OCI-M2 (cell line): ENCODE results near the gene RPP25.
"Not testable (repeated sequence)": the region's sequence is repeated elsewhere in the genome, so short reads cannot be mapped to it uniquely, and the experiment has no call there.

ENCODE experiments used
- DNase-seq: peaks from one replicate; lab custom pipeline; 2025; ENCODE audit not compliant: unreplicated experiment; lab: John Stamatoyannopoulos, UW

Gene RPP25

DNA sequence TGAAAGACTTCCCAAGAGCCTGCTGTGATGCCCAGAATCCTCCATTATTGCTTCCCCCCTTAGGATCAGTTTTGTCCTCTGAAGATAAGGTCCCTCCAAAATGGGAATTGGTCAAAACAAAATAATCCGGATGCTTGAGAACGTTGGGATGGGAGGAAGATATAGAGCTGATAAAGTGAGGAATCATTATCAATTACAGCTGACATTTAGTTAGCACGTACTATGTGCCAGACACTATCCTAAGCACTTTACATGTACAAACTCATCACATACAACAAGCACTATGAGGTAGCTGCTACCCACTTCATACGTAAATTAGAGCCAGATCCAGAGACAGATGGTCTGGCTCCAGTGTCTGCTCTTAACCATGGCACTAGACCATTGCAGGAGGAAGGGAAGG lies 6.6 kb upstream of the RPP25 start:
- no peak for DNase-seq

GRCh38 chr15:74962671-74963070 lies 6.1 kb upstream of the RPP25 start:
- DNase-seq, result no peak

DNA sequence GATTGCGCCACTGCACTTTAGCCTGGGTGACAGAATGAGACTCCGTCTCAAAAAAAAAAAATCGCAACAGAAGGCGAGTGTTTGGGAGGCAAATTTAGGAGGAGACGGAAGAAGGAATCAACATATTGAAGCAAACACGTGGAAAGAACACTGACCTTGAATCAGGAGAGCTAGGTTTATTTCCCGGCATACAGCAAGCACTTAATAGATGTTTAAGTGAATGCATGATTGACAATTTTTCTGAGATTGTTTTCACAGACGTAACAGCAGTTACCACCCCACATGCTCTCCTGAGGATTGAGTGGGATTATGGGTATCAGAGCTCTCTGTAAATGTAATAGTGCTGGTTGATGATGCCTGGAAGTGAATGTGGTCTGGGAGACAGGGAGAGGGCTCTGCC lies 5.6 kb upstream of the RPP25 start:
- DNase-seq, result no peak

GRCh38 chr15:74961616-74962015 lies 5.0 kb upstream of the RPP25 start:
- DNase-seq, result no peak

GRCh38 chr15:74960995-74961588 lies 4.5 kb upstream of the RPP25 start:
- DNase-seq, result no peak

DNA sequence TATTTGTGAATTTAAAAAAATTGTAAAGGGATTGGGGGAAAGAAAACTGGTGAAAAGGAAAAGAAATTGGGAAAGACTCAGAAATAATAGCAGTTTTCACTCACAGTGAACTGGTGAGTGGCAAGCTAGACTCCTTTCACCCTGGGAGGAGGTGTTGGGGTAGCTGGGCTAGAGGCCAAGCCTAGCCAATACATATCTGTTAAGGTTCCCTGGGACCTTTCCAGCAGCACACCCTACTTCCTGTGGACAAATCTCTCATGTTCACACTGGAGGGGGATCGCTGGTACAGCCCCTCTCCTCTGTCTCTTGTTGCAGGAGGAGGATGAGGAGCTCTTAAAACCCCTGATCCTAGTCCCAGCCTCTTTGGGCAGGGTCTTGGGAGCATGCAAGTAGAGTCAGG lies 3.7 kb upstream of the RPP25 start:
- no peak for DNase-seq

GRCh38 chr15:74959586-74959939 lies 3.0 kb upstream of the RPP25 start:
- DNase-seq, result no peak

DNA sequence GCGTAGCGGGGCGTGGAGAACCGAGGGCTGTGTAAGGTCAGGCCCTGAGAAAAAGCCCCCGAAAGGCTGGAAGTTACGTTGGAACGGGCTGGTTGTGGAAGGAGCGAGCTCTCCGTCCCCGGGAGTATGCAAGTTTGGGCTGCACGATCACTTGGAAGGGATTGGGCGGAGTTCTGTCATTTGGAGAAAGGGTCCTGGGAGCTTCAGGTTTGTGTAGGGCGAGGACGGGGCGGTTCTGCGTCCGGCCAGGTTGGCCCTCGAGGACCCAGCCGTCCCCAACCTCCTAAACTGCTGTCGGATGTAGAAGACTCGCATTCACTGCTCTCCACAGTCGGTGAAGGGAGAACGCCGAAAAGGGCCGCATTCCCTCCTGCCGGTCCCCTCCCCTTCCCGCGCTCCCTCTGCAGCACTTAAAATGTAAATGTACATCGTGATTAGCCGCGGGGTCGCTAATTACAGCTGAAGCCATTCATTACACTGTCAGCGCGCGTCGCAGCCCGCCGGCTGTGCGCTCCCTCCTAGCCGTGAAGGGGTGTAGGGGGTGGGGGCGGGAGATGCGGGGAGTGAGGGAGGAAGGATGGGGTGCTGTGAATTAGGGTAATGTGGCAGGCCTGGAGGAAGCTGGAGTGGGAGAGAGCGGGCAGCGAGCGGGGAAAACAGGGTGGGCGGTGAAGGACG lies 2.5 kb upstream of the RPP25 start:
- DNase-seq, result no peak

DNA sequence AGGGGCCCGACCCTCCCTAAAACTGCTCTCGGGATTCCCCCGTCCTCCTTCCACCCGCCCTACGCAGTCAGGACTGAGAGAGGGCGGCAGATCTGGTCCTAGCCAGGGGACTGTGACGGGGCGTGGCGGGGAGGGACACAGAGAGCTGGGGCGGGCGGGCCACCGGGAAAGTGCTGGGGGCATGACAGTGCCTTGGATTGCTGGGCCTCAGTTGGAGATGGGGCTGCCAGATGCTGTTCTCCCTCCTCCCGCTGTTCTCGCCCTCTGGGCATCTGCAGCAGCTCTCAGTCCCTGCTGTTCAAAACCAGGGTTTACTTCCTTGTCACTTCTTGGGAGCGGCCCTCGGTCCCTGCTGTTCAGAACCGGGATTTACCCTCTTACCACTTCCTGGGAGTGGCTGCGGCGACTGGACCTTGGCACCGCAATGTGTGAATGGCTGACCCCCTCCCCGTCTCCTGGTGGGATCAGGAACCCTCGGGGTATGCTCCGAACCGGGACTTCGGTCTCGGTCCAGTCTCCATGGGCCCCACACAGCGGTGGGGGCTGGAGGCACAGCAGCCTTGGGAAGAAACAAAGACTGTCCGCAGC lies 1.8 kb upstream of the RPP25 start:
- DNase-seq, result no peak

DNA sequence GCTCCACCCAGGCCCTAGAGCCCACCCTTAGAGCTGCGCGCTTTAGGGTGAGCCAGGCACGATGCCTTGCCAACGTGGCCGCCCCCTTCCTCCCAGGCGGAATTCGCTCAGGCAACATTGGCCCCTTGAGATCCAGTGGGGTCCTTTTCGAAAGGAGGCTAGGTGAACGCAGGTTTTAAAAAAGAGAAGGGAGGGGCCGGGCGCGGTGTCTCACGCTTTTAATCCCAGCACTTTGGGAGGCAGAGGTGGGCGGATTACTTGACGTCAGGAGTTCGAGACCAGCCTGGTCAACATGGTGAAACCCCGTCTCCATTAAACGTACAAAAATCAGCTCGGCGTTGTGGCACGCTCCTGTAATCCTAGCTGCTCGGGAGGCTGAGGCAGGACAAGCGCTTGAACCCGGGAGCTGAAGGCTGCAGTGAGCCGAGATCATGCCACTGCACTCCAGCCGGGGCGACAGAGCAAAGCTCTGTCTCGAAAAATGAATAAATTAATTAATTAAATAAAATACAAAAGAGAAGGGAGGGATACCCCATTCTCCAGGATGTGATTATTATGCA lies 984 bp upstream of the RPP25 start:
- no peak for DNase-seq

DNA sequence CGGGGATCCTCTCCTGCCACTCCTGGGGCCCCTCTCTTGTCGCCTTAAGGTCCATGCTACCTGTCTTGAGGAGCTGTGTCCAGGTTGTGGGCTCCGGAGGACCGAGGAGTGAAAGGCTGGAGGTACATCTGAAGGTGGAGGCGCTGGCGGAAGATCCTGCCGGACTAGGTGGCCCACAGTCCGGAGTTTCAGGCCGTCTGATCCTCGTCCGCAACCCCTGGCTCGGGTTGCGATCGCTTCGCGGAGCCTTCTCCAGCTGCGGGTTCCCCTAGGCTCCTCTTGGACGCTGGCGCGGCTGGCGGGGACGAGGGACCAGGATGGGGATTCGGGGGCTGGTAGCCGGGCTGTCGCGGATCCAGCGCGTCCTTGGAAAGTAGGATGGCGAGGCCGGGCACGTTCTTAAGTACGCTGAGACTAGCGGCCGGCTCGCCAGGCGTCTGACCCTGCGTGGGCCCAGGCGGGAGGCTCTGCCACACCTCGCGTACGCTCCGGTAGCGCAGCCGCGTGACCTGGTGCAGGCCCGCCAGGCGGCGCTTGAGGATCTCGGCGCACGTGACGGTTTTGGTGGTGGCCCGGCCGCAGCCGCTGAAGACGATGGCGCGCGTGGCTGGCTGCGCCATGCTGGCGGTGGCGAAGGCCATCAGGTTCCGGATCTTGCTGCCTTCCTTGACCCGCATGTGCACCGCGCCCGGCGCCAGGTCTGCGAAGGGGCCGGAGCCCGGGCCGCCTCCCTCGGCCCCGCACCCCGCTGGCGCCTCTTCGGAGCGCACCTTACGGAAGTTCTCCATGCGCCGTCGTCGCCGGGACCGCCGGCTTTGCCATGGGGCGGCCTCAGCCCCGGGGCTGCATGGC lies 550 bp downstream of the RPP25 start:
- DNase-seq, result no peak

GRCh38 chr15:74955017-74955416 lies 1.6 kb downstream of the RPP25 start:
- DNase-seq, result no peak

GRCh38 chr15:74954515-74954914 lies 2.1 kb downstream of the RPP25 start:
- DNase-seq, result peak; percentile 81

DNA sequence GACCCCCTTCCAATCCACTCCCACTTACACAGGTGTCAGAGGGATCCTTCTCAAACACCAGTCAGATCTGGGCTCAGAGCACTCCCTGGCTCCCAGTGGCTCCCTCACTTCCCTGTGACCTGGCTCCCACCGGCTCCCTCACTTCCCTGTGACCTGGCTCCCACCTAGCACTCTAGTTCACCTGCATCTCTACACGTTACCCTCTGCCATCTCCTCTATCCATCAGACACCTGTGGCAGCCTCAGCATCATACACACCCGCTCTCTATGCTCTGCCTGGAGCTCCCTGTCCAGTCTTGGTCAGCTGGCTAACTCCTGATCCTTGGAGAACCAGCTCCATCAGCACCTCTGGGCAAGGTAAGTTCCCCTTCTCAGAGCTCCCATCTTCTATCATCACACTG lies 5.6 kb downstream of the RPP25 start:
- no peak for DNase-seq

- peak; percentile 57 for DNase-seq
Observed at GRCh38 chr15:74950078-74950908, 6.3 kb downstream of the RPP25 start.

DNA sequence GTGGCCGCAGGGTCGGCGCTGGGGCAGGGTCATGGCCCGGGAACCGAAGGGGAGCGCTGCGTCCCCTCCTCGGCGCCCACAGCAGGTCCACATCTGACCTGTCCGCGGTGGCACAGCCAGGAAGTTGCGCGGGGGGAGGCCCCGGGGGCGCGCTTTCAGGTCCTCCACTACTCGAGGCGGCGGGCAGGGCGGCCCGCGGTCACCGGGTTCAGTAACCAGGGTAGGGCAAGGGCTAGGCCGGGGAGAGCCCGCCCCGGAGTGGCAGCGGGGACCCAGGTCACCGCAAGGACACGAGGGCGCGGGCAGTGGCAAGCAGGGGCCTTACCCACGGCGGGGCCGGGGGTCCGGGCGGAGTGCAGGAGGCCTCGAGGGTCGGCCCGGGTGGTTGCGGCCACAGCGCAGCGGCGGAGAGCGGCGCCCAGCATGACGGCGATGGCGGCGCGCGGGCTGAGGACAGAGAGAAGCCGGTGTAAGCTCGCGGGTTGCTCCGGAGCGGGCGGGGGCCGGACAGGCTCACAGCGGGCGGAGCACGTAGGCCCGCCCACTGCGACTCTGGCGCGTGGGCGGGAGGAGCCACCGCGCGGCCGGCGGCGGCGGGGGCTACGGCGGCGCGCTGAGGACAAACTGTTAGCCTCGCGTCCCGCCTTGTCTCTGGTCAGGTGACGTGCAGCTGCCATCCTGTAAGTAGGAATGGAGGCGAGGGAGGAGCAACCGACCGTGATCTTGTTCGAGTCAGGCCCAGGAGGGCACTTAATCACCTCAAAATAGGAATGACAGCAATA lies 18.8 kb downstream of the RPP25 start, which contains the start of gene COX5A:
Gene COX5A (minus strand): TSS at position 484 of the 782 bp plus-strand sequence. CDS start 59 bp downstream, at position 425.
- peak; percentile 72 for DNase-seq

DNA sequence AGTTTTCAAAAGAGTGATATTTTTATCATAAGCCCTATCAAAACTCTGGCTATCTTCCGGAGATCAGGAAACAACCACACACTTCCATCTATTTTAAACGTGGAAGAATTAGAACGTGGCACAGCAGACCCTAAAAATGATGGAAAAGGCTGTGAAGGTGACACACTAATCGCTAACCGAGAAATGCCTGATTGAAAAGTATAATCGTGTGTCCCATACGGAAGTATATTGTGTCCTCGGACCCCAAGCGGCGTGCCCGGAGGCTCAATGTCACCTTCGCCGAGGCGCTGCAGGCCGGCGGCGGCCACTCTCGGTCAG lies 19.3 kb downstream of the RPP25 start:
- DNase-seq, result no peak

GRCh38 chr15:74935193-74935592 lies 21.4 kb downstream of the RPP25 start:
- DNase-seq, result not testable (repeated sequence)

- no peak for DNase-seq
Observed at GRCh38 chr15:74933573-74933972, 23.0 kb downstream of the RPP25 start.

- DNase-seq, result no peak
Observed at GRCh38 chr15:74928771-74929198, 27.8 kb downstream of the RPP25 start.
